ENCODE measurements around the gene CDC42SE1.
A peak's percentile ranks its signal among the peaks of the same experiment; 100 is the strongest.

Gene CDC42SE1

DNA sequence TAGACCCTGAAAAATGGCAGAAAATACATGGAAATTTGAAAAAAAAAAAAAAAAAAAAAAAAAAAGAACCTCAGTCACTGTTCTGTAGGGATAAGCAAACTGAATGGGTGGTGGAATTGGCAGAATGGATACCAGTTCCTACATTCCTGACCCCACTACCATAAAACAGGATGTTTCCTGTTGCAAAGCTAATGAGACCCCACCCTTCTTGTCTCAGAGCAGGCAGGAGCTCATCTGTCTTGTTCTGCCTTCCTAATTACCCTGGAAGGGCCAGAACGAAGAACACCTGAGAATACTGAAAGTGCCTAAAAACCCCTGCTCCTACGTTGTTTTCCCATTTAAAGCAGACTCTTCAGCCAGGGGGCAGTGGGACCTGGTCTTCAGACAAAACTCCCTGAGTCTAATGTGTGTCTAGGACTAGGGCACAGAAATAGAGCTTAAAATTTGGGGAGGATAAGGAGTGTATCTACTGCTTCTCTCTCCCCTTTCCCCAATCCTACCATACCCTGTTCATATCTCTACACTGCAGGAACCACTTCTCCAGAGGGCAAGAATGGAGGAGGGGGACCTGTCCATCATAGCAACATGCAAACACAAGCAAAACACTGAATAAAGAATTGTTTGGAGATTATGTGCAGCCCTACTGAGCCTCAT lies 7.9 kb downstream of the CDC42SE1 start:
- no peak for DNase-seq

DNA sequence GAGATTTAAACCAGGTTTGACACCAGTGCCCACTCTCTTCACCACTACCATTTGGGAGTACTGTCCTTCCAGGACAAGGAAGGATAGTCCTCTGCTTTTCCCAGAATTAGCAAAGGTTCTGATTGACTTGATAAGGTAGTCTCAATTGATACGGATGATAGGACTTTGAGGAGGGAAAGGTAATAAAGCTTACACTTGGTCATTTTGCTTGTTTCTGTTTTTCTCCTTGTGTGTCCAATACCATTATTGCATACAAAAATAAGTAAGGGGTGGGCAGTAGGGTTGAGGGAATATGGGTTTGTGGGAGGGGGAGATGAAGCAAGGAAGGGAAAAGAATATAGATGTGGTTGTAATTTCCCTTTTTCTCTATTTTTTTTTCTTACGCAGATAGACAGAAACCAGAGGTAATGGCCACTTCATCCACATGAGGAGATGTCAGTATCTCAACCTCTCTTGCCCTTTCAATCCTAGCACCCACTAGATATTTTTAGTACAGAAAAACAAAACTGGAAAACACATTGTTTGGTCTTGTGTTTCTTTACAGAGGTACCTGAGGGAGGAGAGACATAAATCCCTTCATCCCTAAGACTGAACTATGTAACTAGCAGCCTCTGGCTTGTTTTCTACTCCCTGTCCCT lies 9.3 kb downstream of the CDC42SE1 start:
- DNase-seq: no peak

DNA sequence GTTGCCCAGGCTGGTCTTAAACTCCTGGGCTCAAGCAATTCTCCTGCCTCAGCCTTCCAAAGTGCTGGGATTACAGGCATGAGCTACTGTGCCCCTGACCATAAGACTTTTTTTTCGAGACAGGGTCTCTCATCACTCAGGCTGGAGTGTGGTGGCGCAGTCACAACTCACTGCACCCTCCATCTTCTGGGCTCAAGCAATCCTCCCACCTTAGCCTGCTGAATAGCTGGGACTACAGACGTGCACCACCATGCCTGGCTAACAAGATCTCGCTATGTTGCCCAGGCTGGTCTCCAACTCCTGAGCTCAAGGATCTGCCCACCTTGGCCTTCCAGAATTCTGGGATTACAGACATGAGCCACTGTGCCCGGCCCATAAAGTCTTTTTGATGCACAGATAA lies 10.0 kb downstream of the CDC42SE1 start:
- no peak for DNase-seq

DNA sequence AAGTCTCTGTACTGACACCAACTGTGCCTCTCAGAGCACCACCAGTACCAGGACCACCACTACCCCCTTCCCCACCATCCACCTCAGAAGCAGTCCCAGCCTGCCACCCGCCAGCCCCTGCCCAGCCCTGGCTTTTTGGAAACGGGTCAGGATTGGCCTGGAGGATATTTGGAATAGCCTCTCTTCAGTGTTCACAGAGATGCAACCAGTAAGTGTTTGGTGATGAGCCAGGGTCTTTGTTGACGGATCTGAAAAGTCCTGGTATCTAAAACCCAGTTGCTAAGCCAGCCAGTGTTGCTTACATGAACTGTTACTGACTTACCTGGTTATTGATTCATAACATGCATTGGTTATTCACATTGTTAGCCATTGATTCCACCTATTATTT lies 10.8 kb downstream of the CDC42SE1 start:
- DNase-seq: no peak

DNA sequence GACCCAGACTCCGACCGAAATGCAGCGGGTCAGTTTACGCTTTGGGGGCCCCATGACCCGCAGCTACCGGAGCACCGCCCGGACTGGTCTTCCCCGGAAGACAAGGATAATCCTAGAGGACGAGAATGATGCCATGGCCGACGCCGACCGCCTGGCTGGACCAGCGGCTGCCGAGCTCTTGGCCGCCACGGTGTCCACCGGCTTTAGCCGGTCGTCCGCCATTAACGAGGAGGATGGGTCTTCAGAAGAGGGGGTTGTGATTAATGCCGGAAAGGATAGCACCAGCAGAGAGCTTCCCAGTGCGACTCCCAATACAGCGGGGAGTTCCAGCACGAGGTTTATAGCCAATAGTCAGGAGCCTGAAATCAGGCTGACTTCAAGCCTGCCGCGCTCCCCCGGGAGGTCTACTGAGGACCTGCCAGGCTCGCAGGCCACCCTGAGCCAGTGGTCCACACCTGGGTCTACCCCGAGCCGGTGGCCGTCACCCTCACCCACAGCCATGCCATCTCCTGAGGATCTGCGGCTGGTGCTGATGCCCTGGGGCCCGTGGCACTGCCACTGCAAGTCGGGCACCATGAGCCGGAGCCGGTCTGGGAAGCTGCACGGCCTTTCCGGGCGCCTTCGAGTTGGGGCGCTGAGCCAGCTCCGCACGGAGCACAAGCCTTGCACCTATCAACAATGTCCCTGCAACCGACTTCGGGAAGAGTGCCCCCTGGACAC lies 11.3 kb downstream of the CDC42SE1 start:
- peak; percentile 13 for DNase-seq

DNA sequence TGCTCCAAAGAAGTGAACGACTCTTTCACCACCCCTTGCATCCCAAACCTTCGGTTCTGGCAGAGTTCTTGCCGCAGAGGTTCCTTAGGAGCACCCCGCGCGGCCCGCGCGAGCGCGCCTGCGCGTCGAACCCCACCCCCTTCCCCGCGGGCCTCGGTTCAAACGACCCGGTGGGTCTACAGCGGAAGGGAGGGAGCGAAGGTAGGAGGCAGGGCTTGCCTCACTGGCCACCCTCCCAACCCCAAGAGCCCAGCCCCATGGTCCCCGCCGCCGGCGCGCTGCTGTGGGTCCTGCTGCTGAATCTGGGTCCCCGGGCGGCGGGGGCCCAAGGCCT lies 11.9 kb downstream of the CDC42SE1 start, which contains the start of gene C1orf56:
Gene C1orf56, plus strand, starts transcription at position 161 of the 334 bp plus-strand sequence. Its CDS starts 97 bp downstream, at position 258.
- DNase-seq: no peak

DNA sequence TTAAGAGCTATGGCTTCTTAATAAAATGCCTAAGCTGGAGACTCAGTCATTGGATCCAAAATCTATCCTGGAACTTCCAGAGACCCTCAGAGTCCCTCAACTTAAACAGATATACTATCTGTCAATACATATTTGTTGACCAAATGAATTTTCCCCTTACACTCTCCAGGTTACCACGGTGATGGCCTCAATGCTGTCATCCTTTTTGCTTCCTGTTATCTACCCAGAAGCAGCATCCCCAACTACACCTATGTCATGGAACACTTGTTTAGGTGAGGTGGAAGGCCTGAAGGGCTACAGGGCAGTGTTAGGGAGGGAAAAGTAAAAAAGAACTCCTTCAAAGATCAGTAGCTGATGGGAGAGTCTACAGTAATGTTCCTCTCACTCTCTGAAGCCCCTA lies 16.3 kb downstream of the CDC42SE1 start:
- DNase-seq: no peak

DNA sequence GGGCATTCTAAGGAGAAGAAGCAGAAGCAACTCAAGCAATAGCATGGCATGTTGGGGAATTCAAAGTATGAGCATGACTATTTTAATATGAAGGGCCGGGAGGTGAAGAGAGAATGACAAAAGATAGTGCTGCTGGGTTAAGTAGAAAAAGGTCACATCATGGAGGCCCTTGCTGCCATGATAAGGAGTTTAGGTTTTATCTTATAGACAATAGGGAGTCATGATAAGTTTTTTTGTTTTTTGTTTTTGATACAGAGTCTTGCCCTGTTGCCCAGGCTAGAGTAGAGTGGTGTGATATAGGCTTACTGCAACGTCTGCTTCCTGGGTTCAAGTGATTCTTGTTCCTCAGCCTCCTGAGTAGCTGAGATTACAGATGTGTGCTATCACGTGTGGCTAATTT lies 19.9 kb downstream of the CDC42SE1 start:
- no peak for DNase-seq

DNA sequence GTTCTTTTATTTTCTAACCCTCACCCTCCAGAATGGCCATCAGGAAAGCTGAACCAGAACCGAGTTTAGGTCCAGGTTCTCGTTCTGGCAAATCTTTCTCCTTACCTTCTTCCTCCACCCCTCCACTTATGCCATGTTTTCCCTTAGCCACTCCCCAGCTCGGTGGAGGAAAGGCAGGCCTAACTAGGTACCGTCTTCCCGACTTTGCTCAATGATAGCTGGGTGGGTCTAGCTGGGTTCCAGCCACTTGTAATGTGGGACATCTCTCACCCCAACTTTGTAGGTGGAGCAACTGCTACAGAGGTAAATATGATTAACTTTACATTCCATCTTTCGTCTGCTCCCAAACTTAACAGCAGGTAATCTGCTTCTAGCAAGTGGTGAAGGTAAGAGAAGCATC lies 22.4 kb downstream of the CDC42SE1 start:
- no peak for DNase-seq

DNA sequence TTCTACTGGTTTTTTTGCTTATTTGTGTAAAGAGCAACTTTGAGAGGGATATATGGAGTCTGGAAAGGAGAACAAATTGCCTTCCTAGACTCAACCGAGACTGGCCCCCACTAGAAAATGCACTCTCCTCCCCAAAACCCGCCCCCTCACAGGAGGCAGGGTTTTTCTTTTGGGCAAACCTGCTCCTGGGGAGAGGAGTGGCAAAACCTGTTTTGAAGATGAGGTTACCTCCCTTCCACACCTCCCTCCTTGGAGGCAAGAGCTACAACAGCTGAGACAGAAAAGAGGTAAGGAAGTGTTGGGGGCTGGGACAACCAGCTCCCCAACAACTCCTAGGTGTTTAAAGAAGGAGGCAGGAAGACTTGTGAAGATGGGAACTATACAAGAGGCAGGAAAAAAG lies 23.1 kb downstream of the CDC42SE1 start, which contains the start of gene BNIPL:
Gene BNIPL, plus strand, starts transcription at position 231 of the 400 bp plus-strand sequence. Its CDS starts 140 bp downstream, at position 371.
- DNase-seq: no peak

DNA sequence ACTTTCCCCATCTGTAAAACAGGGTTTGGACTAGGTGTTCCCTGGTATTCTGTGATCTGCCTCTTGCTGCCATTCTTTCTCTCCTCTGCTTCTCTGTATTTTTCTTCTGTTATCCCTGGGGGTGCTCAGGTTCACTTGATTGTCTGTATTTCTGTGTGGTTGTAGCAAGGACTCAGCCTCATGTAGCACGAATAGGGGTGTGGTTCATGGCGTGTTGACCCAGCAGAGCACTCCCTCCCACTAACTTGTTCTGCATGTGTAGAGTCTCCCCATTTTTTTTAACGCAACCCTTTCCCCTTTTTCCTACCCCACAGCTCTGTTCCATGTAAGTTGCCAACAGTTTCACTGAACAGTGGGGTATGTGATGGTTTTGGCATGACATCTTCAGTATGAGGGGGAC lies 24.3 kb downstream of the CDC42SE1 start:
- no peak for DNase-seq

DNA sequence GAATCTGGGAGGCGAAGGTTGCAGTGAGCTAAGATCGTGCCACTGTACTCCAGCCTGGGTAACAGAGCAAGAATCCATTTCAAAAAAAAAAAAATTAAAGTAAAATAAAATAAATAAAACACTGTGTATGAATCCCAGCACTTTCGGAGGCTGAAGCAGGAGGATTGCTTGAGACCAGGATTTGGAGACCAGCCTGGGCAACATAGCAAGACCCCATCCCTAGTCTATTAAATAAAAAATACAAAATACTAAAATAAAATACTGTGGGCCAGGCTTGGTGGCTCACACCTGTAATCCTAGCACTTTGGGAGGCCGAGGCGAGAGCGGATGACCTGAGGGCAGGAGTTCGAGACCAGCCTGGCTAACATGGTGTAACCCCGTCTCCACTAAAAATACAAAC lies 27.3 kb downstream of the CDC42SE1 start:
- DNase-seq: no peak

DNA sequence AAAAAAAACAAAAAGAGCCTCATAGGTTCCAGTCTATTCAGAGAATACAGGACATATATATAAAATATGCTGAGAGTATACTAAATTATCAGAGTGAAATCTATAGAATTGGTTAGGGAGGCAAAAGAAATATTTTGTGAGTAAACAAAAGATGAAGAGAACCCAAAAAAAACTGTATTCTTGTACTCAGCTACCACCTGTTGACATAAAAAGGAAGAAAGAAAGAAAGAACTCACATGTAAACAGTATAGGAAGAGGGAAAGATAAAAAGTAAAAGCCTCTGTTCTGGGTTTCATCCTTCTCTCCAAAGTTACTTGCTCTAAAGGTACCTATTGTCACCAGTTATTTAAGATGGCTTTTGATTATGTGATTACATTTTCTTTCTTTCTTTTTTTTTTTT lies 33.0 kb downstream of the CDC42SE1 start:
- no peak for DNase-seq

DNA sequence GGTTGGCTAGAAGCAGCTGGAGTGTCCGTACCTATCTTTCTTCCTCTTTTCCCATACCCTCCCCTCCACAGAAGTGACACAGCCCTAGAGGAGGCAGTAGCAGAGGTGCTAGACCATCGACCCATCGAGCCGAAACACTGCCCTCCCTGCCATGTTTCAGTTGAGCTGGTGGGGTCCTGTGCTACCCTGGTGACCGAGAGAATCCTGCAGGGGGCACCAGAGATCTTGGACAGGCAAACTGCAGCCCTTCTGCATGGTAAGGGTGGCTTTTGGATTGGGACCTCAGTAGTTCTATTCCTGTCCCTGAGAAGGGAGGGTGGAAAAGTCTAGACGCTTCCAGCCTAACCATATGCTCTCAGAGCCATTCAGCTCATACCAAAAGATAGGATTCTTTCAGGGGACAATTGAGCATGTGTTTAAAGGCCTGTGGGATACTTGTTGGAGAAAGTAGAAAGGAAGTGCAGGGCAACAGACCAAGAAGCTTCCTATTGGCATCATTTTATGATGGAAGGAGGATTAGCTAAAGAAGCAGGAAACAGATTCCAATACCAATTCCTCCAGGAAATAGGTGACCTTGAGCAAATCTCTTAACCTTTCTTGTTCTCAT lies 34.8 kb downstream of the CDC42SE1 start:
- DNase-seq: peak; percentile 70

DNA sequence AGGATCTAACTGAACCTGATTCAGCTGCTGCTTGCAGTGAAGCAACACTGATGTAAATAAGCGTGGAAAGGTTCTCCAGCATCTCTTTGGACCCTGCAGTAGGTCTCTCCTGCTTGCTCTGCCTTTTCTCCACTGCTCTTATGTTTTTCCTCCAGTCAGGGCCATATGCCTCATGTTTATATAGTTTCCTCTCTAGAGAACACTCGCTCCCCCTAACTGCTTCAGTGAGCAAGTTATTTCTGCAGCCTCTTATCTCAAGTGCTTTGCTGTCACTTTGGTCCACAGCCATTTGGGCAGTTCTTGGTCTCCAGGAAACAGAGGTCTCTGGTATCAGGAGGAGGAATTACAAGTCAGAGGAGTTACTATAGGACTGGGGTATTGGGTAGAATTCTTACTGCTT lies 45.9 kb downstream of the CDC42SE1 start:
- peak; percentile 32 for DNase-seq

DNA sequence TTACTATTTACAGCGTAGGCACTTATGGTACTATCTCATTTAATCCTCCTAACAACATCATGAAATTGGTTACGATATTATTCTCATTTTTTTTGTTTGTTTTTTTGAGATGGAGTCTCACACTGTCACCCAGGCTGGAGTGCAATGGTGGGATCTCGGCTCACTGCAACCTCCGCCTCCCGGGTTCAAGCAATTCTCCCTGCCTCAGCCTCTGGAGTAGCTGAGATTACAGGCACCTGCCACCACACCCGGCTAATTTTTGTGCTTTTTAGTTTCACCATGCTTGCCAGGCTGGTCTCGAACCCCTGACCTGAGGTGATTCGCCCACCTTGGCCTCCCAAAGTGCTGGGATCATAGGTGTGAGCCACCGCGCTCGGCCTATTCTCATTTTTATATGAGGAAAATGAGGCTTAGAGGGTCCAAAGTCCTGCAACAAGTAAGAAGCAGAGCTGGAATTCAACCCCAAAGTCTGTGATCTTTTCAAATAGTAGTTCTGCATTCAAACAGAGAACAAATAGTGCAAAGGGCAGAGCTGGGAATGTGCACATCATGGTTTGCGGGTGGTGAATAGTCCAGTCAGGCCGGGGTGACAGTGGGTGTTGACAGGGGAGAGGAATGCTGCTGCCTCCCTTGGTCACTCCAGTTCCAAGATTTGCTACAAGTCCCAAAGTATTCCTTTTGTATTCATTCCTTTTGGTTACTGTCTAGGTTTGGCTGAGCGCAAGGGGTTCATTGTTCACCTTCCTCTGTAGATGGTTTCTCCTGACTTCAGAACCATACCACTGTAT lies 46.5 kb downstream of the CDC42SE1 start:
- no peak for DNase-seq

DNA sequence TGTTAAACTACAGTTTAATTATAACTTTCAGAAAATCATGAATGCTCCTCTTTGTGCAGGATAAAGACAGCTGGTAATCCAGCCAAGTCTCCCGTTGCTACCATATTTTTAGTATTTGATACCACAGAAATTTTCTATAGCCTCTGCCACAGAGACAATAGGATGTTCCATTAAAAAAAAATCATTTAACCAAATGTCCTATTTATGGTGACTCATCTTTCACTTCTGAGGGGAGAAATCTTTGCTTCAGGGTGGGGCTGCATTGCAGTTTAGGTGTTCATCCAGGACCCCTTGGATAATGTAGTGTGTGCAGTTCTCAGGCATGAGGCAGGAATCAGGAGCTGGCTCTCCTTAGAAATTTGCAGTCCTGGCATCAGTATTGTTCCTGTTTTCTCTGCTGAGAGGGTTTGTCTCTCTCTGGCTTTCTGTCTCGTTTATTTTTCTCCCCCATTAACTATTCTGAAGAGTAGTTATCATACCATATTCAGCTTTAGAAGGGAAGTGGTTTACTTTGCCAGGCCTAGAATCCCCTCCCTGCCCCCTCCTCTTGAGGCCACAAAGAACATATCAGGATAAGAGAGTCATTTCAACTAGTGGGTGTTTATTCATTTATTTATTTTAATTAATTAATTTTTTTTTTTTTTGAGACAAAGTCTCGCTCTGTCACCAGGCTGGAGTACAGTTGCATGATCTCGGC lies 48.1 kb downstream of the CDC42SE1 start:
- DNase-seq: no peak

DNA sequence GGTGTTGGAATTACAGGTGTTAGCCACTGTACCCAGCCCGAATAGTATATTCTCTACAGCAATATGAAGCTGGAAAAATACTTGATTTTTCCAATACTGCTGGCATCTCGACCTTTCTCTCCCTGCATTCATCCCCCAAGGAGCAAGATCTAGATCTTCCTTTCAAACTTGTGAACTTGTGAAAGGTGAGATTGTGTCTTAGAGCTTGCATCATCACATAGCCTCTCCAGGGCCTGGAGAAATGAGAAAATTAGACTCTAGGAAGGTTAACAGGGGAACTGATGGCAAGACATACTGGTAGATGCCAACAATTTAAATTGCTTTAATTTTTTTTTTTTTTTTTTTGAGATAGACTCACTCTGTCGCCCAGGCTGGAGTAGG lies 49.1 kb downstream of the CDC42SE1 start:
- DNase-seq: no peak

DNA sequence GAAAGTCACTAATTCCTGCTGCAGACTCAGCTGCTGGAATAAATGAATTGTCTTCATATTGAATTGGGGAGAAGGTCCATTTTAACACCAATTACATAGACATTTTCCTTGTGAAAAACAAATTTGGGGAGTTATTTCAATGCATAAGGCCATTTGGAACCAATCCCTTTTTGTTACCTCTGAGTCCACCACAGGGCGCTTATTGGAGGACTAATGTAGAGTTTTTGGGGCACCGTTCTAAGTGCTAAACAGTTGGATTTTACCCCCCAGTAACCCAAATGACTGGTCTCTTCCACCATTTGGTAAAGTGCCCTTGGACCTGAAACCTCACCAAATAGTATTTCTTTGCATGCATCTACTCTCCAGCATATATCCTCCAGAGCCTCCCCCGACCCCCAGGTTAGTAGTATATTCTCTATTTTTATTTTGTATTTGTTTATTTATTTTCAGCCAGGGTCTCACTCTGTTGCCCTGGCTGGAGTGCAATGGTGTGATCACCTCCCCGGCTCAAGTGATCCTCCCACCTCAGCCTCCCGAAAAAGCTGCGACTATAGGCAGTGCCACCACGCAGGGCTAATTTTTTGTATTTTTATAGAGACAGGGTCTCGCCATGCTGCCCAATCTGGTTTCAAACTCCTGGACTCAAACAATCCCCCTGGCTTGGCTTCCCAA lies 49.6 kb downstream of the CDC42SE1 start:
- no peak for DNase-seq

DNA sequence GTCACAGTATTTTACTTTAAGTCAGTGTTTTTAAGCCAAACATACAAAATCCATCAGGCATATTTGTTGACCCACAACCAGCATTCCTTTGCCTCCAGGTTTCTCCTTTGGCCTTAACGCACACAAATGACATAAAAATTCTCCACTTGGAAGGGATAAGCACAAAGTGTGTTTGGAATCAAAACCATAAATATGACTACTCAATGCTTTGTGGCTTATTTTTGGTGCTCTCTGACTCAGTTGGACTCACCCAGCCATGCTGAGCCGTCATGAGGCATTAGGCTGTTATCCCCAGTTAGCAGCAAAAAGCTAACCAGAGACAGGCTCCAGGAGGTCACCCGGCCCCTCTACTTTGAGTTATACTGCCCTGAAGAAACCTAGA lies 50.2 kb downstream of the CDC42SE1 start:
- no peak for DNase-seq

DNA sequence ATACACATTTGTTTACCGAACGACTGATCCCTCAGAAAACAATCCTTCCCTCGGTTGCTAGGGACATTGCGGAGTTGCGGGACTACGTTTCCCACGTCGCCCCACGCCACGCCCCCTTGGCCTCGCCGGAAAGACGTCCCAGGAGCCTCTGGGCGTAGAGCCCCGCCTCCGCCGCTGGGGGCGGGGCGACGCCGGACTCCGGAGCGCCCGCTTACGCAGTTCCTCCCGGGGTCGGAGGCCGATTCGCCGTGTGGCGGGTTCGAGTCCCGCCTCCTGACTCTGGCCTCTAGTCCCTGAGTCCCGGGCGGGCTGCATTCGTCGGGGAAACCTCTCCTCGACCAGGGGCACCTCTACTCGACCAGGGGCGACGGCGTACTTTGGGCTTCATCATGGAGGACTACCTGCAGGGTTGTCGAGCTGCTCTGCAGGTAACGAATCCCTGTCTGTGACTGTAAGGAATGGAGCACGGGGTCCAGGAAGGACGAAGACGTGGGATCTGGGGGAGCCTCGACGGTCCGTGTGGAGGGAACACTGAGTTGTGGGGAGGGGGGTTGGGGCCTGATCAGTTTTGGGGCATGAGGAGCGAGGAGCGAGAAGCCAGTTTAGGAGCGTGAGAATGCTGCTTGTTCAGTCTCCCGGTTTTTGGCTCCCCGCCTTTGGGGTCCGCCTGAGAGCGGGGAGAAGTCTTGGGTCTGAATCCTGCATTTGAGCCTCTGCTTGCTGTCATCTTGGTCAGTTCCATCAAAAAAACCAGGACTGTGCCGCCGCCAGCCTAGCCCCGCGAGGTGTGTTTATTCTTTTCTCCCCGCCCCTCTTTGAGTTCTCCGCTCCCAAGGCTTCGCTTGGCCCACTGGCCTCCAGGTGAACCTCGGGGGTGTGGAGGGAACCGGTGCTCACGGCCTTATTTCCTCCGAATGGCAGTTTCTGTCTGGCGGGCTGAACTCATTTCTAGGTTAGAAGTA lies 50.9 kb downstream of the CDC42SE1 start, which contains the start of gene PRUNE1:
Gene PRUNE1, plus strand, starts transcription at position 206 of the 962 bp plus-strand sequence. Its CDS starts 184 bp downstream, at position 390.
- peak; percentile 91 for DNase-seq
